NT2/D1 (cell line): ENCODE data around the gene SMIM8.

Experiments
- YY1 ChIP-seq: IDR thresholded peaks from 2 replicates; pipeline ENCODE4 v1.6.1; 2011; ENCODE audit not compliant: insufficient read length, insufficient read depth
- ZNF274 ChIP-seq: IDR thresholded peaks from 2 replicates; pipeline ENCODE4 v1.6.1; 2011; ENCODE audit warnings: mild to moderate bottlenecking, low read depth, low read length

GRCh38 chr6:87308970-87309369, 13.4 kb upstream of the SMIM8 start:
- TF ChIP-seq ZNF274 (no peak), YY1 (no peak)
